Right lobe of liver (tissue), 6 donors: Measurements from ENCODE around the gene IRF1. TPM values are rescaled to one million over a fixed set of nuclear protein-coding genes. Genes with fewer than 3 reads are reported as not detected.

Experiments
- ATAC-seq, 4 donors: fragments of 200-7000 bp; cut with Tn5 transposase; one replicate each; pipeline ENCODE4 v1.9.1; 2020; ENCODE audit warnings: mild to moderate bottlenecking in 4 of 4, moderate library complexity in 4 of 4
- DNase-seq, 3 donors: peaks; one replicate each; pipeline ENCODE4 v3.0.0-alpha.2; 2020
- H3K27ac ChIP-seq, 3 donors: fragments of 200-600 bp; one replicate each; pipeline ENCODE4 v1.8.0; 2022
- H3K27me3 ChIP-seq, 2 donors: fragments of 200-600 bp; one replicate each; pipeline ENCODE4 v1.8.0; 2022
- H3K36me3 ChIP-seq, 4 donors: fragments of 200-600 bp; sonication (generic) in 1 of 4; one replicate each; pipeline versions ENCODE4 v1.5.1 to v1.8.0; 2017 to 2022; ENCODE audit warnings: control low read depth in 1 of 4
- H3K4me1 ChIP-seq, 4 donors: fragments of 200-600 bp; sonication (generic) in 1 of 4; one replicate each; pipeline versions ENCODE4 v1.5.1 to v1.8.0; 2017 to 2022; ENCODE audit warnings: control low read depth in 1 of 4
- H3K4me3 ChIP-seq, 3 donors: fragments of 200-600 bp; one replicate each; pipeline ENCODE4 v1.8.0; 2022
- H3K9me3 ChIP-seq, 4 donors: fragments of 200-600 bp; sonication (generic) in 1 of 4; one replicate each; pipeline versions ENCODE4 v1.5.1 to v1.8.0; 2017 to 2022; ENCODE audit warnings: control low read depth in 1 of 4
- CTCF ChIP-seq, 4 donors: fragments of 200-600 bp in 3 of 4; fragments of 450-650 bp in 1 of 4; IDR thresholded peaks; one replicate each; pipeline versions ENCODE4 v1.5.1 to v1.8.0; 2016 to 2022; ENCODE audit warnings: antibody characterized with exemption in 4 of 4, mild to moderate bottlenecking in 2 of 4
- POLR2A ChIP-seq: fragments of 450-650 bp; IDR thresholded peaks from one replicate; pipeline ENCODE4 v1.6.1; 2017; ENCODE audit warnings: antibody characterized with exemption, mild to moderate bottlenecking
- WGBS: methylation state at CpG from one replicate; pipeline ENCODE4 v1.1.6; 2018; ENCODE audit warnings: low coverage, low lambda C conversion rate; ENCODE audit not compliant: insufficient coverage; ENCODE audit errors: missing lambda C conversion rate; 5-methylcytosine and 5-hydroxymethylcytosine counted together
- intact Hi-C, 2 donors: fragments of 100-400 bp; cut with DNase I; formaldehyde crosslinking; loops; one replicate each; pipeline versions ENCODE4 v1.11.2 to v1.14.1; 2022
- total RNA-seq, 6 experiments: library from RNA; depleted of rRNA in 2 of 6; stranded (reverse); fragments of >200 nt in 2 of 6; fragmentation: NEBNext Ultra II Directional in 3 of 6; extraction: Animal tissue kit (Norgen Biotek cat#: 25700) in 3 of 6; gene quantifications; one replicate each; pipeline versions ENCODE4 v1.1.0 to v1.2.4, GENCODE V29; 2016 to 2023
- donor health status: DM: no; HTN: yes; CAD: no.
- donor health status: DM: no; HTN: no; CAD: no.
- donor health status: DM: no; HTN: no; CAD: no.
- donor health status: DM: no; HTN: yes; CAD: no.
- donor health status: DM: no; HTN: yes; CAD: no.

Gene IRF1
- total RNA-seq, 6 experiments from 2014 or later: 23.9 to 38.3 (median 30.2) TPM

GRCh38 chr5:132454361-132454760 is 36.2 kb downstream of the IRF1 start:
- Histone ChIP-seq H3K27ac (no peak overlapping the region), H3K4me1 (peaks cover 0 to 55% (median 27%) of the 10 kb centered on the region in 4 donors), H3K4me3 (no peak overlapping the region), H3K36me3 (no peaks in the 10 kb centered on the region), H3K27me3 (no peaks in the 10 kb centered on the region), H3K9me3 (no peaks in the 10 kb centered on the region)
- ATAC-seq (no peak), DNase-seq (no peak)
- 95% methylated on average over 2 of the region's 2 CpGs for WGBS
- TF ChIP-seq POLR2A (no peak), CTCF (IDR thresholded peaks at IDR 0.05) (no peak)
- intact Hi-C loops: no loop called here

- intact Hi-C loops: no loop called here
- 66% methylated on average over 4 of the region's 8 CpGs for WGBS
- H3K36me3 ChIP-seq: no peaks in the 10 kb centered on the region
Measured at GRCh38 chr5:132451387-132451786, 39.2 kb downstream of the IRF1 start.

GRCh38 chr5:132449060-132449459 is 41.5 kb downstream of the IRF1 start:
- no peak for DNase-seq
- TF ChIP-seq POLR2A: no peak
- TF ChIP-seq CTCF (IDR thresholded peaks at IDR 0.05): no peak
- intact Hi-C loops: no loop called here
- peaks cover 0 to 36% (median 21%) of the 10 kb centered on the region in 4 donors for H3K4me1 ChIP-seq
- no peak for ATAC-seq
- H3K27me3 ChIP-seq: no peaks in the 10 kb centered on the region
- H3K27ac ChIP-seq: no peak overlapping the region
- no peak overlapping the region for H3K4me3 ChIP-seq
- H3K36me3 ChIP-seq: no peaks in the 10 kb centered on the region
- no peaks in the 10 kb centered on the region for H3K9me3 ChIP-seq
- WGBS: 100% methylated on average over 1 of the region's 1 CpG

More at GRCh38 chr5:132451387-132451786, 39.2 kb downstream of the IRF1 start:
- peaks cover 0 to 38% (median 23%) of the 10 kb centered on the region in 4 donors for H3K4me1 ChIP-seq
- H3K27me3 ChIP-seq: no peaks in the 10 kb centered on the region
- peak in 1 of 4 donors; percentile 25 for ATAC-seq
- H3K27ac ChIP-seq: no peak overlapping the region
- no peaks in the 10 kb centered on the region for H3K9me3 ChIP-seq
- H3K4me3 ChIP-seq: no peak overlapping the region
- TF ChIP-seq POLR2A (no peak), CTCF (IDR thresholded peaks at IDR 0.05) (no peak)
- no peak for DNase-seq

- Histone ChIP-seq H3K4me3 (no peak overlapping the region), H3K27me3 (no peaks in the 10 kb centered on the region), H3K36me3 (no peaks in the 10 kb centered on the region), H3K27ac (peak overlapping the region in 1 of 3 donors; percentile 69), H3K4me1 (peaks cover 0 to 36% (median 21%) of the 10 kb centered on the region in 4 donors), H3K9me3 (no peaks in the 10 kb centered on the region)
- ATAC-seq (no peak), DNase-seq (no peak)
- 80% methylated on average over 1 of the region's 2 CpGs for WGBS
- intact Hi-C loops: no loop called here
- TF ChIP-seq CTCF (IDR thresholded peaks at IDR 0.05): no peak
- TF ChIP-seq POLR2A: no peak
Measured at GRCh38 chr5:132447196-132447595, 43.4 kb downstream of the IRF1 start.

- H3K9me3 ChIP-seq: no peaks in the 10 kb centered on the region
- 30% methylated on average over 6 of the region's 6 CpGs for WGBS
- ATAC-seq (peak; percentile 90 to 92 (median 90)), DNase-seq (peak; percentile 69 to 87 (median 82))
- H3K4me3 ChIP-seq: no peak overlapping the region
- intact Hi-C loops: no loop called here
- H3K4me1 ChIP-seq: peaks cover 0 to 36% (median 21%) of the 10 kb centered on the region in 4 donors
- H3K27ac ChIP-seq: peak overlapping the region in 2 of 3 donors; percentile 57 to 69
- TF ChIP-seq CTCF (IDR thresholded peaks at IDR 0.05) (no peak), POLR2A (no peak)
- H3K36me3 ChIP-seq: no peaks in the 10 kb centered on the region
- no peaks in the 10 kb centered on the region for H3K27me3 ChIP-seq
Measured at GRCh38 chr5:132446621-132447020, 44.0 kb downstream of the IRF1 start.
